ENCODE results near the gene VSTM4. TPM values are rescaled to one million over a fixed set of nuclear protein-coding genes. Genes with fewer than 3 reads are reported as not detected.

Gene VSTM4
- polyA plus RNA-seq, 1 donor (not counting 4 experiments of a cell fraction or from before 2014, with no cell fraction given): not detected

DNA sequence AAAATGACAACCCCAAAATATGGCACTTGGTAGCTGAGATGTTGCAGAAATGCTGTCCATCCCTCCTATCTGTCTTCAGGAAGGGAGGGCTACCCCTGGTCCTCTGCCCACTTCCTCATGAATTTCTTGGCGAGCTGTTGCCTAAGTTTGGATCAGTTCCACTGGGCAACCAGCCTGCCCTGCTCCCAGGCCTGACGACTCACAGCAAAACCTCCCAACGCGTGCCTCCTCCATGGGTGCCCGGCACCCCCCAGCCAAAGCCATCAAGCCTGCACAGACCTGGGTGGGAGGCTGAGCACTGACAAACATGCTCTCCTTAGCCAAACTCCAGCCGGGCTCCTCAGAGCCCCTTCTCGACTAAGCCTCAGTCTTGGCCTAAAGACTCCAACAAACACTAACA, 8.9 kb downstream of the VSTM4 start:
- no peak for DNase-seq (ENCODE audit: low read depth, low spot score)

DNA sequence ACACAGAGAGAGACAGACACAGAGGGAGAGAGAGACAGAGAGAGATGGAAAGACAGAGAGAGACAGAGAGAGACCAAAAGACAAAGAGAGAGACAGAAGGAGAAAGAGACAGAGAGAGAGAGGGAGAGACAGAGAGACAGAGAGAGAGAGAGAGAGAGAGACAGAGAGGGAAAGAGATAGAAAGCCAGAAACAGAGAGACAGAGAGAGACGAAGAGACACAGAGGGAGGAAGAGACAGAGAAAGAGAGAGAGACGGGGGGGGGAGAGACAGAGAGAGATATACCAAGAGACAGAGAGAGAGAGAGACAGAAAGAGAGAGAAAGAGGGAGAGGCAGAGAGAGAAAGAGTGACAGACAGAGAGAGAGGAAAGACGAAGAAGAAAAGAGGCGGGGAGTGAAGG, 10.2 kb downstream of the VSTM4 start:
- DNase-seq (ENCODE audit: low read depth, low spot score) (no peak), FAIRE-seq (no peak)
- H3K4me3 ChIP-seq (ENCODE audit: control insufficient read depth in 2 of 3, extremely low read depth in 1 of 3, insufficient read depth in 2 of 3, low read depth in 1 of 3, low read length in 3 of 3): no peak overlapping the region
- no peak overlapping the region for H2AFZ ChIP-seq (ENCODE audit: control insufficient read depth, low read length)
- H3K4me1 ChIP-seq (ENCODE audit: control insufficient read depth, extremely low read depth, insufficient read depth, low read length): no peaks in the 10 kb centered on the region
- H3K79me2 ChIP-seq (ENCODE audit: control insufficient read depth, insufficient read depth, low read length): no peaks in the 10 kb centered on the region
- no peaks in the 10 kb centered on the region for H3K27me3 ChIP-seq (ENCODE audit: control insufficient read depth, extremely low read depth, insufficient read depth, low read length)
- H3K27ac ChIP-seq (ENCODE audit: control insufficient read depth, insufficient read depth, low read length): no peak overlapping the region
- TF ChIP-seq EZH2 (IDR thresholded peaks at IDR 0.05; ENCODE audit: low read length): no peak
- TF ChIP-seq, protein P1, sequence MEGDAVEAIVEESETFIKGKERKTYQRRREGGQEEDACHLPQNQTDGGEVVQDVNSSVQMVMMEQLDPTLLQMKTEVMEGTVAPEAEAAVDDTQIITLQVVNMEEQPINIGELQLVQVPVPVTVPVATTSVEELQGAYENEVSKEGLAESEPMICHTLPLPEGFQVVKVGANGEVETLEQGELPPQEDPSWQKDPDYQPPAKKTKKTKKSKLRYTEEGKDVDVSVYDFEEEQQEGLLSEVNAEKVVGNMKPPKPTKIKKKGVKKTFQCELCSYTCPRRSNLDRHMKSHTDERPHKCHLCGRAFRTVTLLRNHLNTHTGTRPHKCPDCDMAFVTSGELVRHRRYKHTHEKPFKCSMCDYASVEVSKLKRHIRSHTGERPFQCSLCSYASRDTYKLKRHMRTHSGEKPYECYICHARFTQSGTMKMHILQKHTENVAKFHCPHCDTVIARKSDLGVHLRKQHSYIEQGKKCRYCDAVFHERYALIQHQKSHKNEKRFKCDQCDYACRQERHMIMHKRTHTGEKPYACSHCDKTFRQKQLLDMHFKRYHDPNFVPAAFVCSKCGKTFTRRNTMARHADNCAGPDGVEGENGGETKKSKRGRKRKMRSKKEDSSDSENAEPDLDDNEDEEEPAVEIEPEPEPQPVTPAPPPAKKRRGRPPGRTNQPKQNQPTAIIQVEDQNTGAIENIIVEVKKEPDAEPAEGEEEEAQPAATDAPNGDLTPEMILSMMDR (optimal IDR thresholded peaks at IDR 0.05 in 1 of 3, IDR thresholded peaks at IDR 0.05 in 1 of 3, conservative IDR thresholded peaks at IDR 0.05 in 1 of 3; ENCODE audit: extremely low read depth in 1 of 3, insufficient read depth in 2 of 3, low read length in 3 of 3): no peak
- H3K9me3 ChIP-seq (ENCODE audit: control insufficient read depth, low read depth, low read length): no peaks in the 10 kb centered on the region
- H3K36me3 ChIP-seq (ENCODE audit: control insufficient read depth in 2 of 2, extremely low read depth in 1 of 2, insufficient read depth in 2 of 2, low read length in 2 of 2): no peaks in the 10 kb centered on the region
- no peak overlapping the region for H3K9ac ChIP-seq (ENCODE audit: control insufficient read depth, extremely low read depth, insufficient read depth, low read length)
- H3K9me1 ChIP-seq (ENCODE audit: control insufficient read depth, extremely low read depth, insufficient read depth, low read length): no peaks in the 10 kb centered on the region
- H4K20me1 ChIP-seq (ENCODE audit: control insufficient read depth, extremely low read depth, insufficient read depth, low read length): no peaks in the 10 kb centered on the region
- dilution Hi-C loops (cut with MboI; ENCODE audit: extremely low pct_ligation_motif_present, low sequenced_read_pairs): no loop called here
- H3K4me2 ChIP-seq (ENCODE audit: control insufficient read depth, extremely low read depth, insufficient read depth, low read depth, low read length): no peak overlapping the region

More for the DNA sequence above, 8.9 kb downstream of the VSTM4 start:
- Histone ChIP-seq H3K9me3 (ENCODE audit: control insufficient read depth, low read depth, low read length) (no peaks in the 10 kb centered on the region), H3K79me2 (ENCODE audit: control insufficient read depth, insufficient read depth, low read length) (no peaks in the 10 kb centered on the region), H3K27me3 (ENCODE audit: control insufficient read depth, extremely low read depth, insufficient read depth, low read length) (no peaks in the 10 kb centered on the region), H4K20me1 (ENCODE audit: control insufficient read depth, extremely low read depth, insufficient read depth, low read length) (no peaks in the 10 kb centered on the region), H3K4me3 (ENCODE audit: control insufficient read depth in 2 of 3, extremely low read depth in 1 of 3, insufficient read depth in 2 of 3, low read depth in 1 of 3, low read length in 3 of 3) (no peak overlapping the region), H3K9me1 (ENCODE audit: control insufficient read depth, extremely low read depth, insufficient read depth, low read length) (no peaks in the 10 kb centered on the region), H2AFZ (ENCODE audit: control insufficient read depth, low read length) (no peak overlapping the region), H3K4me2 (ENCODE audit: control insufficient read depth, extremely low read depth, insufficient read depth, low read depth, low read length) (no peak overlapping the region), H3K9ac (ENCODE audit: control insufficient read depth, extremely low read depth, insufficient read depth, low read length) (no peak overlapping the region), H3K36me3 (ENCODE audit: control insufficient read depth in 2 of 2, extremely low read depth in 1 of 2, insufficient read depth in 2 of 2, low read length in 2 of 2) (no peaks in the 10 kb centered on the region), H3K27ac (ENCODE audit: control insufficient read depth, insufficient read depth, low read length) (no peak overlapping the region), H3K4me1 (ENCODE audit: control insufficient read depth, extremely low read depth, insufficient read depth, low read length) (no peaks in the 10 kb centered on the region)
- FAIRE-seq: no peak
- TF ChIP-seq, protein P1 (optimal IDR thresholded peaks at IDR 0.05 in 1 of 3, IDR thresholded peaks at IDR 0.05 in 1 of 3, conservative IDR thresholded peaks at IDR 0.05 in 1 of 3; ENCODE audit: extremely low read depth in 1 of 3, insufficient read depth in 2 of 3, low read length in 3 of 3): no peak
- no peak for TF ChIP-seq EZH2 (IDR thresholded peaks at IDR 0.05; ENCODE audit: low read length)
- dilution Hi-C loops (cut with MboI; ENCODE audit: extremely low pct_ligation_motif_present, low sequenced_read_pairs): no loop called here
